GM12872 (cell line): Measurements from ENCODE around the gene MBNL1.

Source experiments
- TF ChIP-seq, protein P1 (sequence below): IDR thresholded peaks from 3 replicates; pipeline ENCODE4 v1.5.1; 2011; ENCODE audit warnings: low read depth, mild to moderate bottlenecking, low read length, moderate library complexity; ENCODE audit not compliant: insufficient read depth

Gene MBNL1

DNA sequence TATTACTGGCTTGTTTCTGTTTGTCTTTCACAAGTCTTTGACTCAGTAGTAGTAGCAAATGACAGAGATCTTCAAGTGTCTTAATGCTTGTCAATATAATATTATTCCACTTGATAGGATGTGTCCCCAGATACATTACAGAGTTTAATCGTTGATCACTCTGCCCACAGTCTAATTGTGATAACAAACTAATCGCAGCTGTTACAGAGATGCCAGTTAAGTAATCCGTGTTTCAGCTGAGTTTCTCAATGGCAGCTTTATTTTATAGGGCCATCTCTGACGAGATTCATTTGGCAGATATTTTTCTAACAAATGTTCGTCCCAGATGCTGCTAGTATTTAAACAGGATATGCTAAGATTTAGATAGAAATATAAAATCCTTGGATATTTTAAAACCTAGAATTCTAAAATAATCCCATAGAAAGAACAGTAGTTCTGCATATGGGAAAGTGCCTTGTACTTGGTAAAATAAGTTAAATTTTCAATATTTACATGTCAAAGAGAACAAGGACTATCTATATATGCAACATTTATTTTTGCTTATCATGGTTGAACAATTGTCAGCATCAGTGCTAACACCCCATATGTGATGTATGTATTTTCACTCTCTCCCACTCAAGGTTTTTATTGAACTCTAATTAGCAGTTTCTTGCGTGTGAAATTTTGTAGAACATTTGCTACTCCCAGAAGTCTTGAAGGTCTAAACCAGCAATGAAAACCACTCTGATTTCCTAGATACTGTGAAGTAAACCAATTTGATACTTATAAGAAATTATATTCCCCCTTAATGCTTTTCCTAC, 185.5 kb downstream of the MBNL1 start:
- TF ChIP-seq, protein P1, sequence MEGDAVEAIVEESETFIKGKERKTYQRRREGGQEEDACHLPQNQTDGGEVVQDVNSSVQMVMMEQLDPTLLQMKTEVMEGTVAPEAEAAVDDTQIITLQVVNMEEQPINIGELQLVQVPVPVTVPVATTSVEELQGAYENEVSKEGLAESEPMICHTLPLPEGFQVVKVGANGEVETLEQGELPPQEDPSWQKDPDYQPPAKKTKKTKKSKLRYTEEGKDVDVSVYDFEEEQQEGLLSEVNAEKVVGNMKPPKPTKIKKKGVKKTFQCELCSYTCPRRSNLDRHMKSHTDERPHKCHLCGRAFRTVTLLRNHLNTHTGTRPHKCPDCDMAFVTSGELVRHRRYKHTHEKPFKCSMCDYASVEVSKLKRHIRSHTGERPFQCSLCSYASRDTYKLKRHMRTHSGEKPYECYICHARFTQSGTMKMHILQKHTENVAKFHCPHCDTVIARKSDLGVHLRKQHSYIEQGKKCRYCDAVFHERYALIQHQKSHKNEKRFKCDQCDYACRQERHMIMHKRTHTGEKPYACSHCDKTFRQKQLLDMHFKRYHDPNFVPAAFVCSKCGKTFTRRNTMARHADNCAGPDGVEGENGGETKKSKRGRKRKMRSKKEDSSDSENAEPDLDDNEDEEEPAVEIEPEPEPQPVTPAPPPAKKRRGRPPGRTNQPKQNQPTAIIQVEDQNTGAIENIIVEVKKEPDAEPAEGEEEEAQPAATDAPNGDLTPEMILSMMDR, result no peak

DNA sequence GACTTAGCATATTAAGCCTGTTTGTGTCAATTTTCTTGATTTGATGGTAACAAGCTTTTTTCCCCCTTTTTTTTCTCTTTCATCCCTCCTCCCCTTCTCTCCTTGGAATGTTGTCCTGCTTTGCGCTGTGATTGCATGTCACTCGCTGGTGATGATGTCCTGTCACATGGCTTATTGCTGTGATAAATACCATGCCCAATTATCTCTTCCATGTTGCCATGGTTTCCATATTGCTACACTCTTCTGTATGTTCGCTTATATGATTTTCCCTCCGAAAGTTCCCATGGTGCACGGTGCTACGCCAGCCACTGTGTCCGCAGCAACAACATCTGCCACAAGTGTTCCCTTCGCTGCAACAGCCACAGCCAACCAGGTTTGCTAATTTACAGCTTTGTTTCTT, 187.3 kb downstream of the MBNL1 start:
- TF ChIP-seq, protein P1, result no peak

GRCh38 chr3:152457500-152458375, 189.0 kb downstream of the MBNL1 start:
- TF ChIP-seq, protein P1, result no peak

DNA sequence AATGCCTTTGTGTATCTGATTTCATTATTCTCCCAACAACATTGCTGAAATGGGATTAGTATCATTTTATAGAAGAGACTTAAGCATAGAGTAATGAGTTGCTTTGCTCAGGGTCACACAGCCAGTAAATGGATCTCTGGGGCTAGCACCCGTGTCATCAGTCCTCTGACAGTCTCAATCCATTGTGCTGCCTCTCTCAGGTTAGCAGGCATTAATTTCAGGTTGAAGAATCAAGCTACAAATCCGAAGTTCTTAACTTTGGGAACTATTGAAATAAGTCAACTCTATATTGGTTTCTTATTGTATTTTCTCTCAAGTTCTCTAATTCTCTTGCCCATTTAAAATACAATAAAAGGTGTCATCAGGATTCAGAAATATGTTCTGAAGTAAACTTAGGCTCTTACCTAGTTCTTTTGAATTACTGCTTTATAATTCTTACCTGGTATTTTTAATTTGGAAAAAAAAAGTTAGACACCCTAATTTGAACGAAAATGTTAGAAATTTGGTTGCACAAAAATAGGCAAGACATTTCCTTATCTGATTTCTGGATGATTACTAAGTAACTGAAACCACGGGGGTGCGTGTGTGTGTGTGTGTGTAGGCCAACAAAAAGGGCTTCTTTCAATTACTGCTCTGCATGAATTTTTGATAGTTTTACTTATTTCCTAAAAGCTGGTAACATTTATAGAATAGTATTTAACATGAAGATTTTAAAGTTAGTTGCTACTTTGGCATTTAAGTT, 189.8 kb downstream of the MBNL1 start:
- TF ChIP-seq, protein P1, result no peak

- TF ChIP-seq, protein P1, result no peak
Measured at GRCh38 chr3:152459118-152459515, 190.4 kb downstream of the MBNL1 start.

DNA sequence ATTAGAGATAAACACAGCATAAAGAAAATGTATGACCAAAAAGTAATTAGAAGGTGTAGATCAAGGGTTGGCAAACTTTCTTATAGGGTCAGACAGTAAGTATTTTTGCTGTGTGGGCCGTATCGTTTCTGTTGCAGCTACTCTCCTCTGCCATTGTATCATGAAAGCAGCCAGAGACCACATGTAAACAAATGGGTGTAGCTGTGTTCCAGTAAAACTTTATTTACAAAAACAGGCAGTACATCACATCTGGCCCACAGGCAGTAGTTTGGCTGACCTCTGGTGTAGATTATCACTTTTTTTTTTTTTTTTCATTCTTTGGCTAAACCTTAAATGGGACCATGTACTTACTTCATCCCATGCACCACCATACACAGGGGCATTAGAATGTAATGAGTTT, 190.8 kb downstream of the MBNL1 start:
- TF ChIP-seq, protein P1, result no peak

DNA sequence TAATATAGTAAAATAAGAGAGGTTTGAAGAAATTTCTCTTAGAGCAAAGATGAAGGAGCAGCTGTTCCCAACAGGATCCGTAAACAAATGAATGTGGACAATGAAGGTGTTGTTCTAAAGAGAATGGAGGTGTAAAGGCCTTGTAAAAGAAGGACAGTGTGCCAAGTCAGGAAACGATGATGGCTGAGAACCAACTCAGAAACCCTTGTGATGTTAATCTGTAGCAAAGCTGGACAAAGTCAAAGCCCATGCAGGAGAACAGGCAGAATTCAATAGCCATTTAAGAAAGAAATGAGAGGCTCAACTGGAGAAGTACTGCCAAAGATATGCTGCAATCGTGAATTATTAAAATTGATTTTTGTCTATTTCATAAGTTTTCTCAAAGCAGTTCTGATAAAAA, 192.2 kb downstream of the MBNL1 start:
- TF ChIP-seq, protein P1, result no peak
